HG03460 (cell line): ENCODE results near the gene HSFX3.
"Not testable (repeated sequence)": the region's sequence is repeated elsewhere in the genome, so short reads cannot be mapped to it uniquely, and the experiment has no call there.

Experiments
- ATAC-seq: cut with Tn5 transposase; IDR thresholded peaks from one replicate; pipeline ENCODE4 v1.9.1; 2021; ENCODE audit not compliant: unreplicated experiment

HSFX3 gene

GRCh38 chrX:149549701-149550100 lies at the start of gene HSFX3:
TSS of gene HSFX3 (minus strand) at chrX:149549924. CDS start at chrX:149549852, 72 bp downstream.
- ATAC-seq = not testable (repeated sequence)

DNA sequence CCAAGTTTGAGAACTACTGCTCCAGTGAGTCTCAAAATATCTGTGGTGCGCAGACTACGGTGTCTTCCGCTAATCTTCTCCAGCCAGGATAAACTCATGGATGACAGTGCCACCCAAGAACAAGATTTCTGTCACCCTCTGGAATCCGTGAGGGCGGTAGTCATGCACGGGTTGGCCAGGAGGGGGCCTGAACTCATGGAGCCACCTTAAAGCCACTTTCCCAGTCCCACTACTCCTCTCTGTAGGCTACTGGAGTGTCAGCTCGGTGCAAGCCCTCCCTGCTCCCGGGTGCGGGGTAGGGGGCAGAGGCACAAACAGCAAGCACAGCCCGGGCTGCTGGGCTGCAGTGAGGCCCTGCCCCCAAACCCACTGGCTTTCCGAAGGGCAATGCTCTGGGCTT lies 48.9 kb upstream of the HSFX3 start:
- not testable (repeated sequence) for ATAC-seq

DNA sequence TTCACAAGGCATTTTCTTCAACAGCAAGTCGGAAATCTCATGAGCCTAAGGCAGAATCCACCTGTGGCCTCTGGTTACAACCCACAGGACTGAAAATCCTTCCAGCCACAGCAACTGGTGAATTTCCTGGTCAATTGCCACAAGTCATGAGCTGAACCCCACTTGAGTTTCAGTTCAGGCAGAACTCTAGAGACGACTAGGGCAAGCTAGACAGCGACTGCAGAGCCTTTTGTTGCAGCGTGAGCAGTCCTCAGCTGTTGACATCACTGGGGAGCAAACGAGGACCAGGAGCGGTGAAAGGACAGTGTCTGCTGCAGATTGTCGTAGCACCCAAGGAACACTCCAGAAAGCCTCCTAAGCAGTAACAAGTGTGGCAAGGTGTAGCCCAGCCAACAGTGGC lies 46.2 kb upstream of the HSFX3 start:
- ATAC-seq = not testable (repeated sequence)

DNA sequence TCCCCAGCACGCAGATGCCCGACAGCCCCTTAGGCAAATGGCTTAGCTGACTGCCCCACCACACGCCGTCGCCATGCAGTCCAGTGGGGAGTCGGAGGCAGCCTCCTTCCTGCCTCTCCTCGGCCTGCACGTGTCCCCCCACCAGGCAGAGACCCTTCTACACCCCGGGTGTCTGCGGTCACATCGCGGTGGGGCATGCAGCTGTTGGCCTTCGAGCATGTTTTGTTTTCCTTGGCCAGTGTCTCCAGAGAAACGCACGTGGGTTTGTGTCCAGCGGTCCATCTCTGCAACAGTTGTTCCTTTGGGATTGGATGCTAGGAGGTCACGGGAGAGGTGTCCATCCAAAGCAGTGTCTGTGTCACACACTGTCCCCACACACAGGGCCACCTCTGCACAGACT lies 45.5 kb upstream of the HSFX3 start, which contains the start of gene HSFX2:
TSS of gene HSFX2 (minus strand) at position 101 of the 400 bp plus-strand sequence. CDS start 614 bp downstream, outside the sequence.
- not testable (repeated sequence) for ATAC-seq

GRCh38 chrX:149590993-149591392 lies 41.3 kb upstream of the HSFX3 start:
- not testable (repeated sequence) for ATAC-seq

- not testable (repeated sequence) for ATAC-seq
Observed at GRCh38 chrX:149587359-149587758, 37.6 kb upstream of the HSFX3 start, which contains the start of gene MAGEA9B. TSS of gene MAGEA9B (minus strand) at chrX:149587459. CDS start at chrX:149583179, 4,280 bp downstream.

GRCh38 chrX:149585631-149586030 lies 35.9 kb upstream of the HSFX3 start:
- ATAC-seq = not testable (repeated sequence)

DNA sequence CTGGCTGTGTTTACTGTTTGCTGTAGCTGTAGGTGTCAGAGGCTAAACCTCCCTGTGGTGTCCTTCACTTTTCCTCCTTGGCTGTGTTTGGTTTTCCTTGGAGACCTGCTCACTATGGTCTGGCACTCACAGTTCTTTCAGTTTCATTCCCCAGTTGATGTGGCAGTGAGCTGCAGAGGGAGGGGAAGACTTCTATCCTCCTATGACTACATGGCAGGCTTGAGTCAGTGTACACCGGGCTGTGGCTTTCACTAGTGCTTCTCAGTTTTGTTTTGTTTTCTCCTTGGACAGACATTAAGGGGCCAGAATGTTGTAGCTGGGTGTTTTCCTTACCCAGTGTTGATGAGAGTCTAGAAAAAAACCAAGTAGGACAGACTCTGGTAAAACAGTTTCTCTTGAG lies 23.7 kb upstream of the HSFX3 start:
- peak; percentile 100 for ATAC-seq

DNA sequence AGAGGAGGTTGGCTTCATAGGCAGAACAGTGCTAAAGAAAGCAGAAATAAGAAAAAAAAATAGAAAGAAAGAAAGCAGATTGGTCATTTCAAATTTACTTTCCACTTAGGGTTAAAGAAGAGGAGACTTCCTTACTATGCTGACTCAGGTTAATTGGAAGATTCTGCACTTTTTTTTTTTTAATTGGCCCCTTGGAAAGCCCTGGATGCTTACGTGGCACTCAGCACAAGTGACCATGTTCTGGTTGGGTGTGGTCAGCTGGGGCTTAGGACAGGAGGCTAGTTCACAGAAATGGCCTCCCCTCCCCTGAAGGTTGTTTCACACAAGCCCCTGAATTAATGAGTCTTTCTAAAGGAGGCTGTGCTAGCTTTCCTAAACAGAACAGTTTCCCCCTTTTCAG lies 23.0 kb upstream of the HSFX3 start:
- ATAC-seq = no peak

GRCh38 chrX:149571770-149572169 lies 22.0 kb upstream of the HSFX3 start:
- ATAC-seq = no peak

DNA sequence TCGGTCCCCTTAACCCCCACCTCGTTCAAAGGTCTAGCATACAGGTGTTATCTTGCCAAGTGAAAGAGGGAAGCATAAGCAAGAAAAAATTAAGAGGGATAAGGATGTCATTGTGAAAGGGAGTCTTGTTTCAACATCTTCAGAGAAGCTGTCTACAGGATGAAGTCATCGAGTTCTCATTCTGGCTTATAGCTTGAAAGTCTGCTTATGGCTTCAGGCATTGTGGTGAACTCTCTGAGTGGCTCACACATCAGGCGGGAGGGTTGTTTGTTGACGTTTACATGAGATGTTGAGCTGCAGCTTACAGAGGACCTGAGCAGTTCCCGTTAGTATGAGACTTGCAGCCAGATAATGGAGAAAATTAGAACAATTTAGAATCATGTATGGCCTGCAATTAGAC lies 20.9 kb upstream of the HSFX3 start:
- no peak for ATAC-seq

DNA sequence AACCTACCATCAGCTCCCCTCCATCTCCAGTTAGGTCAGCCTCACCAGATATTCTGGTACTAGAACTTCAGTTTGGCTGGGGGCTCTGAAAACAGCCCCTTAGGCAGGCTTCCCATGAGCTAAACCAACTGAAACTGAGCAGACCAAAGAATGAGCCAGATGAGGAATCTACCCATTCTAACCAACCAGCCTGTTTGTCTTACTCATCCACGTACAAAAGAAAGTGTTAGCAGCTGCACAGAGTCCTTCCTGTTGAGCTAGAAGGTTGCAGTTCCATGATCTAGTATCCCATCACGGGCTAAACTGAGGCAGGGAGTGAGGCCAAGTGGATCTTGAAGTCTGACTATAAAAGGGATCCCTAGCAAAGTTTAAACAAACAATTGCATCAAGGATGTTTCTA lies 20.0 kb upstream of the HSFX3 start:
- no peak for ATAC-seq

DNA sequence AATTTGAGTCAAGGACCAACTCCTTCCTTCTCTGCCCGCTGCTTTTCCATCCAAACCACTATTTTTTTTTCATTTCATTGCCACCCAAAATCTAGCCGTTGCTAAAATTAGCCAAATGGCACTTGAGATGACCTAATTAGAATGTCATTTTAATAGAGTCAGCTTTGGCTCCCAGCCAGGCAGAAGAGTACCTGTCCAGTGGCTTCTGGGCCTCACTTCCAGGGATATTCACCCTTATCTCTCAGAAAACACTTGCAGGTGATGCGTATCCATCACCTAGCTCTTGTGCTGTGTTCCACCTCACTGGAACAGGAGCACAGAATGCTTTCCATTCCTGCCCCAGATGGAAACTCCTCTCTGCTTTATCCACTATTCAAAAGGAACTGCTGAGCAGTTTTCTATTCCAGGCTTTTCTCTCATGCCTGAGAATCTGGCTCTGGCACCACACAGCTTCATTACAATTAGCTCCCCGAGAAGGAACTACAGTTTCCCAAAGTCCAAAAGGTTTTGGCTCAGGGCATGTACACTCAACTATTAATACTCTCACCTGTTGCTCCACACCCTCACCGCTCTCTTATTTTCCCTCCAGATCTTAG lies 19.1 kb upstream of the HSFX3 start:
- no peak for ATAC-seq

DNA sequence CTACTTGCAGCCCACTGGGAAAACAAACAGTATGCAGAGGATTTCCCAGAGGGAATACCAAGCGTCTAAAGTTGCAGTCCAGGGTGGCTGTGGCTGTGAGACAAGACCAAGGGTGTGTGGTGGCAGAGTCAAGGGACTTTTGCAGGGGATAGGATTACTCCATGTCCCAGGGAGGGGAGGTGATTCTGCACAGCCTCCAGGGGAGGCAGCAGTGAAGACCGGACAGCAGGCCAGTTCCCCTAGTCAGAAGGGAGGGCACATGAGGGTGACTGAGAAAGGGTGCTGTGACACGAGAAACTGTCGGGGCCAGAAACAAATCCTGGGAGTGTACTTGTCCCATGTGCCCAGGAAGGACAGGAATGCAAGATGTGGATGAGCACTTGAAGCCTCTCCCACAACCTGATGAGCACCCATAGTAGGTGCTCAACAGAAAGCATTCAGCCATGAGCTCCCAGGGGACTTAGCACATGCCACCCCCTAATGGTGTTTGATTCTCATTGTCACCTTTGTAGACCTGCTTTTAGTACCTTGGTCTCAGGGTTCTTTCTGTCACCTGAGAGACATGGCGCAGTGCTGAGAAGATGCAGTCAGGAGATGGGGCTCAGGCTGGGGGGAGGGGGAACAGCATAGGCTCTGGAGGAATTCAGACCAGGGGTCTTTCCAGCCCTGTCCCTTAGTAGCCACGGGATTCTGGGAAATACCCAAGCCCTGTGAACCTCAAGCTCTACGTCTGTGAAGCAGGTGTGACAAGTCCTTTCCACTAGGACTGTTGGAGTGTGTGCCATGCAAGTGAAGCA lies 18.1 kb upstream of the HSFX3 start:
- ATAC-seq = no peak

DNA sequence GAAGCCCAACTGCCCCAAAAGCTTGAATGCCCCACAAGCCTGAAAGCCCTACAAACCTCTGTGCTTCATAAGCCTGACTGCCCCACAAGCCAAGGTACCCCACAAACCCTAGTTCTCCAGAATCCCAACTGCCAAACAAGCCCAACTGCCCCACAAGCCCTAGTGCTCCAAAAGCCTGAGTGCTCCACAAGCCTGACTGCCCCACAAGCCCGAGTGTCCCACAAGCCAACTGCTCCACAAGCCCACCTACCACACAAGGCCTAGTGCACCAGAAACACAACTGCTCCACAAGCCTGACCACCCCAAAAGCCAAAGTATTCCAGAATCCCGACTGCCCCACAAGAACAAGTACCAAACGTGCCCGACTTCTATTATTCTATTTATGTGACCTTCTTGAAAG lies 13.6 kb upstream of the HSFX3 start:
- ATAC-seq = no peak

DNA sequence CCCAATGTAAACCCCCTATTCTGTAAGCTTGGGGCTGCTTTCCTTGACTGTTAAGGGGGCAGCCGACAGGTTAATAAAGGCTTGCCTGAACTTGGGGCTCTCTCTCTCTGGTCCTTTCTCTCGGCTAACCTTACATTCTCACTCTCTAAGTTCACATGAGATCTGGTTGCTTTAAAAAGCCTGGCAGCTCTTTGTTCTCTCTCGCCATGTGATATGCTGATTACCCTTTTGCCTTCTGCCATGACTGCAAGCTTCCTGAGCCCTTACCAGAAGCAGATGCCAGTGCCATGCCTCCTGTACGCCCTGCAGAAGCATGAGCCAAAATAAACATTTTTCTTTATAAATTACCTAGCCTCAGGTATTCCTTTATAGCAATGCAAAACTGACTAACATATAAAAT lies 5.5 kb upstream of the HSFX3 start:
- not testable (repeated sequence) for ATAC-seq

GRCh38 chrX:149551939-149552248 lies 2.2 kb upstream of the HSFX3 start:
- not testable (repeated sequence) for ATAC-seq

DNA sequence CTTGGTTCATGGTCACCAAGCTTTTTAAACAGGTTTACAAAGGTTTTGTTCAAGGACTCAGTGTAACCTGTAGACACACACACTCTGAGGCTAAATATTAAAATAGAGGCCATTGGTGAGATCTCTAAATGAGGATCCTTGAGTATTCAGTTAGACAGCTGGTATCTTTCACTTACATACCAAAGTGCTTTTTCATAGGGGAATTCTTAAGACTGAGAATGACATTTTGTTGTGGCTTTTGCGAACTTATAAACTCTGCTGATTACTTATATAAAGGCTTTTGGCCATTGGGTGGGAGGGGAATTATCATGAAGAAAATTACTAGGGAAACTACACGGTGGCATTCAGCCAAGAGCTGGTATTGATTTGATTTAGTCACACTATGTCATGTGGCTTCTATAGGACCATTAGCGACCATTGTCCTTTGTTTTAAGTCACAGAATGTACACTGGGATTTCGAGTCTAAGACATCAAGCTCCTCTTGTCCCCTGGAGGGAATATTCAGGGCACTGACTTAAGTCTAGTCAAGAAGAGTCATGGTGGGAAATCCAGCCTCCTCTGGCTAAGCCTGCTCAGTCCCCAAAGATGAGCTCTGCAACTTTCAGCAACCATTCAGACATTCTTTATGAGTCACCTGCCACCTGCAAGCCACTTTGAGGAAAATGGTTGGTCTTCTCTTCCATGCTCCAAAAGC lies 1.7 kb upstream of the HSFX3 start:
- ATAC-seq = not testable (repeated sequence)

- not testable (repeated sequence) for ATAC-seq
Observed at GRCh38 chrX:149550454-149550853, 730 bp upstream of the HSFX3 start.

DNA sequence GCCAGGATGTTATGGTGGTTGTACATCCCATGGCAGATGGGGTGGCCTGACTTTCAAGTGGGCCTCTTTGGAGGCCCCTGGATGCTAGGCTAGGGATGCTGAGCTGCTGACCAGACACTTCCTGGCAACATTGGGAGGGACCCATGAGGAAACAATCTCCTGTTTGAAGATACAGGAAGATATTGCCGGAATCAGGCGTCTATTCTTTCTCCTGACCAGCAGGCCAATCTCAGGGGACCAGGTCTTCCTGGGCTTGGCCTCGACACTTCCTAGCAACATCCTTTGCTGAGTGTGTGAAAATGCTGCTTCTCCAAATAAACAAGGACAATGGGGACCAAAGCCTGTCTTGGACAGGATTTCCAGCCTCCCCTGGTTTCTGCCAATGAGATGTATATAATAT lies 1.9 kb downstream of the HSFX3 start:
- not testable (repeated sequence) for ATAC-seq

- not testable (repeated sequence) for ATAC-seq
Observed at GRCh38 chrX:149546962-149547361, 2.8 kb downstream of the HSFX3 start.
